CD4-positive, alpha-beta T cell (primary cell): ENCODE measurements around the gene ARPC1A. TPM values are rescaled to one million over a fixed set of nuclear protein-coding genes. Genes with fewer than 3 reads are reported as not detected.
A peak's percentile ranks its signal among the peaks of the same experiment; 100 is the strongest.

ENCODE experiments used
- ATAC-seq: fragments of 200-7000 bp; cut with Tn5 transposase; one replicate; pipeline ENCODE4 v1.10.0; 2022; ENCODE audit warnings: mild to moderate bottlenecking; ENCODE audit not compliant: poor library complexity
- CTCF ChIA-PET: fragments of 350-600 bp; sonication (Branson Sonifier 250); formaldehyde crosslinking; loops from one replicate; lab custom pipeline; 2021; ENCODE audit warnings: antibody characterized with exemption, inconsistent platforms; lab: Charles Lee
- POLR2A ChIA-PET: fragments of 350-600 bp; sonication (Branson Sonifier 250); formaldehyde crosslinking; loops from one replicate; lab custom pipeline; 2021; ENCODE audit warnings: antibody characterized with exemption, inconsistent platforms; lab: Charles Lee
- DNase-seq, 14 experiments: peaks; one replicate each; pipeline ENCODE4 v3.0.0-alpha.2; 2013 to 2020; ENCODE audit warnings: mixed read lengths in 2 of 14
- H3K27ac ChIP-seq, 2 donors: one replicate each; pipeline versions ENCODE4 v1.5.1 to v1.7.0; 2013; ENCODE audit warnings: low read length in 2 of 2, low read depth in 1 of 2, mild to moderate bottlenecking in 1 of 2
- H3K27me3 ChIP-seq, 2 experiments: 1 replicate in 1 of 2; 2 replicates in 1 of 2; pipeline versions ENCODE4 v1.6.1 to v1.7.0; 2013; ENCODE audit warnings: low read length in 2 of 2, control low read depth in 1 of 2, mild to moderate bottlenecking in 1 of 2, moderate library complexity in 1 of 2; ENCODE audit not compliant: insufficient read depth in 2 of 2, control insufficient read depth in 1 of 2
- H3K36me3 ChIP-seq: one replicate; pipeline ENCODE4 v1.6.1; 2013; ENCODE audit warnings: low read length, control low read depth; ENCODE audit not compliant: insufficient read depth
- H3K4me1 ChIP-seq: one replicate; pipeline ENCODE4 v1.6.1; 2013; ENCODE audit warnings: low read length, control low read depth; ENCODE audit not compliant: insufficient read depth
- H3K4me3 ChIP-seq: one replicate; pipeline ENCODE4 v1.5.1; 2013; ENCODE audit warnings: mild to moderate bottlenecking, low read length, moderate library complexity
- H3K9me3 ChIP-seq, 2 experiments: 1 replicate in 1 of 2; 2 replicates in 1 of 2; pipeline versions ENCODE4 v1.6.1 to v1.7.0; 2013; ENCODE audit warnings: low read length in 2 of 2, mild to moderate bottlenecking in 2 of 2, control low read depth in 1 of 2, moderate library complexity in 1 of 2; ENCODE audit not compliant: control insufficient read depth in 1 of 2, insufficient read depth in 1 of 2
- H3K27ac Mint-ChIP-seq: one replicate; pipeline ENCODE4 v1.8.0; 2020; ENCODE audit warnings: mixed read lengths
- H3K27me3 Mint-ChIP-seq: one replicate; pipeline ENCODE4 v1.8.0; 2021; ENCODE audit warnings: mixed read lengths
- H3K36me3 Mint-ChIP-seq: one replicate; pipeline ENCODE4 v1.8.0; 2021; ENCODE audit warnings: low read depth, mixed read lengths
- H3K4me1 Mint-ChIP-seq: one replicate; pipeline ENCODE4 v1.8.0; 2021; ENCODE audit warnings: low read depth, mixed read lengths
- H3K4me3 Mint-ChIP-seq: one replicate; pipeline ENCODE4 v1.8.0; 2020; ENCODE audit warnings: mild to moderate bottlenecking, mixed read lengths
- H3K9me3 Mint-ChIP-seq: one replicate; pipeline ENCODE4 v1.8.0; 2020; ENCODE audit warnings: mixed read lengths
- intact Hi-C, 2 experiments: fragments of 100-400 bp; cut with DNase I in 1 of 2; cut with micrococcal nuclease in 1 of 2; formaldehyde crosslinking; loops; one replicate each; pipeline versions ENCODE4 v1.15.1 to v1.9.0; 2023 to 2025; cut with DNase I, micrococcal nuclease
- total RNA-seq, 174 experiments: library from RNA in 2 of 174; stranded (reverse) in 2 of 174; gene quantifications; one replicate each; pipeline ENCODE4 v1.2.3 and lab custom pipeline; 2021 to 2026
- TF ChIP-seq, protein P1 (sequence below): fragments of 200-600 bp; IDR thresholded peaks from one replicate; pipeline ENCODE4 v1.8.0; 2022; ENCODE audit warnings: antibody characterized with exemption, mild to moderate bottlenecking

Gene ARPC1A
- total RNA-seq, 2 experiments from 2014 or later: 25.3 to 30.4 TPM

DNA sequence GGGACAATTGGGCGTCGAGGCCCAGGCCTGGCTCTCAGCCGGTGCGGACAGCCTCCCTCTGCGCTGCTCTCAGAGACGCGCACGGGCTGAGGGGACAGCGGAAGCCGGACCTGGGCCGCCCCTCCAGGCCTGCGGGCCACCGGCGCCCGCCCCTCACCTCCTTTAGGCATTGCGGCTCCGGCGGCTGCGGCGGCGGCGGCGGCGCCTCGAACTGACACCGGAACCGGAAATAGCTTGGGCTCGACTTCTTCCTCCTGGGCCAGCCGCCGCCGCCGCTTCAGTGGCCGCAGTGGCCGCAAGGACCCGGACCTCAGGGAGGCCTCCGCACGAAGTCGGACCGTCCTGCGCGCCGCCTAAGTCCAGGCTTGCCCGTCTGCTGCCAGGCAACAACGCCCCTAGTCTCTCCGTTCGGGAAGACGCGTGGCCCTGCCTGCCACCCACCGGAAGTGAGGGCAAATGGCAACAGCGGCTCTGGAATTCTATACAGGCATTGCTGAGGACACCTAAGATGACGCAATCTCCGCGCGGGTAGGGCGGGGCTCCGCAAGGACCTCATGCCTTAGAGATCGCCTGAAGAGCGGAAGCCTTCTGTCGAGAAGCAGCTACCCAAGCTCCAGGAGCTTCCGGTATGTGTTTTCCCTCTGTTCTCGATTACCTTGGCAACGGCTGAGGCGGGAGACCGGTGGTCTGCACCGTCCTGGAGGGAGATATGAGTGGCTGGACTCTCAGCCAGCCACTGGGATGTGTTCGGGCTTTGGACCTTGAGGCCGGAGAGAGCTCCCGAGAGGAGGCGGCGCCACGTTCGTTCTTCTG is 82.9 kb downstream of the ARPC1A start, which contains the start of the genes BUD31 and PDAP1:
Gene BUD31 (plus strand): TSS at position 591 of the 813 bp plus-strand sequence. CDS start 2,124 bp downstream, outside the sequence.
Gene PDAP1 (minus strand): TSS at position 219 of the 813 bp plus-strand sequence. CDS start 49 bp downstream, at position 170.
- peaks cover 73% of the 10 kb centered on the region for H3K36me3 Mint-ChIP-seq
- ATAC-seq: peak; percentile 86
- TF ChIP-seq, protein P1, sequence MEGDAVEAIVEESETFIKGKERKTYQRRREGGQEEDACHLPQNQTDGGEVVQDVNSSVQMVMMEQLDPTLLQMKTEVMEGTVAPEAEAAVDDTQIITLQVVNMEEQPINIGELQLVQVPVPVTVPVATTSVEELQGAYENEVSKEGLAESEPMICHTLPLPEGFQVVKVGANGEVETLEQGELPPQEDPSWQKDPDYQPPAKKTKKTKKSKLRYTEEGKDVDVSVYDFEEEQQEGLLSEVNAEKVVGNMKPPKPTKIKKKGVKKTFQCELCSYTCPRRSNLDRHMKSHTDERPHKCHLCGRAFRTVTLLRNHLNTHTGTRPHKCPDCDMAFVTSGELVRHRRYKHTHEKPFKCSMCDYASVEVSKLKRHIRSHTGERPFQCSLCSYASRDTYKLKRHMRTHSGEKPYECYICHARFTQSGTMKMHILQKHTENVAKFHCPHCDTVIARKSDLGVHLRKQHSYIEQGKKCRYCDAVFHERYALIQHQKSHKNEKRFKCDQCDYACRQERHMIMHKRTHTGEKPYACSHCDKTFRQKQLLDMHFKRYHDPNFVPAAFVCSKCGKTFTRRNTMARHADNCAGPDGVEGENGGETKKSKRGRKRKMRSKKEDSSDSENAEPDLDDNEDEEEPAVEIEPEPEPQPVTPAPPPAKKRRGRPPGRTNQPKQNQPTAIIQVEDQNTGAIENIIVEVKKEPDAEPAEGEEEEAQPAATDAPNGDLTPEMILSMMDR: no peak
- H3K27ac Mint-ChIP-seq: peak within 1 kb of the TSS; percentile 87
- intact Hi-C loops: loop anchor here (1.0 to 10.0 kb wide), 11 partner anchors 15 to 96 kb away; partner anchors contain the start of genes ARPC1A (in 1 of the 2), ARPC1B (in 1 of the 2), ATP5MF (in 1 of the 2) and ZKSCAN5 (in 1 of the 2)
- peak; percentile 90 to 98 (median 94) for DNase-seq
- H3K9me3 Mint-ChIP-seq: no peaks in the 10 kb centered on the region
- peaks cover 44% of the 10 kb centered on the region for H3K36me3 ChIP-seq
- H3K27me3 Mint-ChIP-seq: no peaks in the 10 kb centered on the region
- peaks cover 58% of the 10 kb centered on the region for H3K4me1 Mint-ChIP-seq
- H3K27ac ChIP-seq: peak within 1 kb of the TSS; percentile 98 to 99
- CTCF ChIA-PET: interaction anchor here (0.9 to 2.3 kb wide), 2 partner anchors 34 to 43 kb away, joined by 5 to 7 read pairs; partner anchors contain the start of gene ARPC1B
- H3K27me3 ChIP-seq: no peaks in the 10 kb centered on the region
- H3K4me3 ChIP-seq: peak within 1 kb of the TSS; percentile 99
- H3K4me1 ChIP-seq: peaks cover 55% of the 10 kb centered on the region
- H3K9me3 ChIP-seq: no peaks in the 10 kb centered on the region
- POLR2A ChIA-PET: interaction anchor here (0.6 to 4.2 kb wide), 35 partner anchors 9 to 1021 kb away, joined by 3 to 105 read pairs (median 5); partner anchors contain the start of genes ARPC1A, ARPC1B, ATP5MF and CPSF4
- H3K4me3 Mint-ChIP-seq: peak within 1 kb of the TSS; percentile 93

DNA sequence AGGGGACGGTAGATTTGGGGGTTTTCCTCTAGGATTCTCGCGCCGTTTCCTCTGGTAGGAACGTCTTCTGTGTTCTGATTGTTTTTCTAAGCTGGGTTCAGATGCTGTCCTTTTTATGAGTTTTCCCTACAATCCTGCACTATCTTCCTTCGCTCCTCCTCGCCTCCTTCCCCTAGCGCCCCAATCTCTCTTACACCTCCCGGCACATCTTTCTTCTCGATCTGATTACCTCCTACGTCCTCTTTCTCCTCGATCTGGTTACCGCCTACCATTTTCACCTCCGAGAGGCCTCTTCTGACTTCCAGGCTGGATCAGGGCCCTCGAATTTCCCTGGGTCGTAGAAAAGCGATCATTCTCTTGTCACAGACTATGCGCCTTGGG is 83.5 kb downstream of the ARPC1A start:
- Histone ChIP-seq H3K9me3 (no peaks in the 10 kb centered on the region), H3K4me1 (peaks cover 51% of the 10 kb centered on the region), H3K27ac (peak overlapping the region; percentile 98 to 99), H3K4me3 (peak overlapping the region; percentile 99), H3K27me3 (no peaks in the 10 kb centered on the region), H3K36me3 (peaks cover 45% of the 10 kb centered on the region)
- Mint-ChIP-seq H3K27me3 (no peaks in the 10 kb centered on the region), H3K4me1 (peaks cover 52% of the 10 kb centered on the region), H3K36me3 (peaks cover 68% of the 10 kb centered on the region), H3K9me3 (no peaks in the 10 kb centered on the region), H3K4me3 (peak overlapping the region; percentile 93), H3K27ac (peak overlapping the region; percentile 87)
- peak in 1 of 14 experiments; percentile 36 for DNase-seq
- peak; percentile 28 for ATAC-seq
- POLR2A ChIA-PET: interaction anchor here (0.6 to 4.2 kb wide), 33 partner anchors 10 to 1020 kb away, joined by 3 to 105 read pairs (median 5); partner anchors contain the start of genes ARPC1A, ARPC1B, ATP5MF and CPSF4
- CTCF ChIA-PET: interaction anchor here (0.9 kb wide), 1 partner anchor 43 kb away, joined by 5 read pairs; no protein-coding TSS in a partner anchor
- intact Hi-C loops: loop anchor here (1.0 to 10.0 kb wide), 7 partner anchors 16 to 96 kb away; partner anchors contain the start of genes ARPC1A (in 1 of the 2), ATP5MF (in 1 of the 2) and ZKSCAN5 (in 1 of the 2)
- TF ChIP-seq, protein P1: no peak

DNA sequence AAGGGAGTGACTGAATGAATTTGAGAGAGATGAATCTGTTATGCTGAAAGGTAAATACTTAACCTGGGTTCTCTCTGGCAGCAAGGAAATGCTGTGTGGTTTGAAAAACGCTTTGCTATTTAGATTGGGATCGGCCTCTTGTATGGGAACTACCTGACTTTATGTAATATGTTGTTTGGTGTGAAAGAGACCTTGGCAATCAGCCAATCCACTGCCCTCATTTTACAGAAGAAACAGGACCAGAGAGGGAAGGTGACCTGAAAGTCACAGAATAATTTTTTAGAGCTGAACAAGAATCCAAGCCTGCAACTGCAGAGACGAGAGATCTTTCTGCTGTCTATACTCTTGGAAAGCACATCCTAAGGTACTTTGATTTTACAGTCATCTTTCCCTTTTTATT is 84.1 kb downstream of the ARPC1A start:
- DNase-seq: peak in 2 of 14 experiments; percentile 50 to 53
- Mint-ChIP-seq H3K27ac (peak overlapping the region; percentile 87), H3K36me3 (peaks cover 72% of the 10 kb centered on the region), H3K4me1 (peaks cover 50% of the 10 kb centered on the region), H3K4me3 (peak overlapping the region; percentile 93), H3K9me3 (no peaks in the 10 kb centered on the region), H3K27me3 (no peaks in the 10 kb centered on the region)
- Histone ChIP-seq H3K9me3 (no peaks in the 10 kb centered on the region), H3K4me1 (peaks cover 46% of the 10 kb centered on the region), H3K4me3 (peak overlapping the region; percentile 99), H3K36me3 (peaks cover 46% of the 10 kb centered on the region), H3K27me3 (no peaks in the 10 kb centered on the region), H3K27ac (peak overlapping the region; percentile 98 to 99)
- ATAC-seq: no peak
- POLR2A ChIA-PET: interaction anchor here (0.7 to 4.2 kb wide), 6 partner anchors 10 to 91 kb away, joined by 3 to 105 read pairs (median 23); partner anchors contain the start of genes ARPC1B and ZNF394
- TF ChIP-seq, protein P1: no peak
- intact Hi-C loops: loop anchor here (1.0 to 10.0 kb wide), 8 partner anchors 17 to 265 kb away; partner anchors contain the start of genes ARPC1A (in 1 of the 2), ATP5MF (in 1 of the 2), SMURF1 (in 1 of the 2) and ZKSCAN5 (in 1 of the 2)
- CTCF ChIA-PET: no interaction called here
